Measurements from ENCODE around the gene CDIPT. TPM values are rescaled to one million over a fixed set of nuclear protein-coding genes. Genes with fewer than 3 reads are reported as not detected.

CDIPT gene
- total RNA-seq, 2 experiments from 2014 or later: 52.0 to 62.0 TPM

- peak; percentile 0 for ATAC-seq
- H3K4me1 Mint-ChIP-seq: peaks cover 19% of the 10 kb centered on the region
- H3K4me3 Mint-ChIP-seq: peak overlapping the region; percentile 99
- peaks cover 2% of the 10 kb centered on the region for H3K27me3 Mint-ChIP-seq
- H3K36me3 Mint-ChIP-seq: peaks cover 13% of the 10 kb centered on the region
- H3K9me3 Mint-ChIP-seq (ENCODE audit: low read depth): no peaks in the 10 kb centered on the region
- DNase-seq: no peak
- peak overlapping the region; percentile 98 for H3K27ac Mint-ChIP-seq
- CTCF ChIA-PET: interaction anchor here (1.0 to 3.2 kb wide), 3 partner anchors 14 to 46 kb away, joined by 3 to 14 read pairs (median 8); no protein-coding TSS in a partner anchor
Observed at GRCh38 chr16:29862383-29862883, 593 bp downstream of the CDIPT start.

- Mint-ChIP-seq H3K27me3 (no peaks in the 10 kb centered on the region), H3K4me1 (peaks cover 19% of the 10 kb centered on the region), H3K27ac (no peak overlapping the region), H3K36me3 (peaks cover 13% of the 10 kb centered on the region), H3K9me3 (ENCODE audit: low read depth) (no peaks in the 10 kb centered on the region), H3K4me3 (no peak overlapping the region)
- no peak for DNase-seq
- ATAC-seq: no peak
- CTCF ChIA-PET: interaction anchor here (1.0 to 3.2 kb wide), 3 partner anchors 9 to 169 kb away, joined by 3 to 14 read pairs (median 3); no protein-coding TSS in a partner anchor
Observed at GRCh38 chr16:29860218-29860617, 2.8 kb downstream of the CDIPT start.

- Mint-ChIP-seq H3K4me3 (no peak overlapping the region), H3K27ac (no peak overlapping the region), H3K27me3 (no peaks in the 10 kb centered on the region), H3K4me1 (peaks cover 19% of the 10 kb centered on the region), H3K9me3 (ENCODE audit: low read depth) (no peaks in the 10 kb centered on the region), H3K36me3 (peaks cover 13% of the 10 kb centered on the region)
- CTCF ChIA-PET: interaction anchor here (3.2 kb wide), 1 partner anchor 11 kb away, joined by 14 read pairs; no protein-coding TSS in a partner anchor
- ATAC-seq: no peak
- DNase-seq: no peak
Observed at GRCh38 chr16:29858974-29859373, 4.1 kb downstream of the CDIPT start.

GRCh38 chr16:29858149-29858849, 4.7 kb downstream of the CDIPT start:
- CTCF ChIA-PET: interaction anchor here (0.7 kb wide), 1 partner anchor 9 kb away, joined by 3 read pairs; no protein-coding TSS in a partner anchor
- Mint-ChIP-seq H3K9me3 (ENCODE audit: low read depth) (no peaks in the 10 kb centered on the region), H3K27me3 (no peaks in the 10 kb centered on the region), H3K4me1 (peaks cover 15% of the 10 kb centered on the region), H3K36me3 (peaks cover 13% of the 10 kb centered on the region), H3K4me3 (no peak overlapping the region), H3K27ac (no peak overlapping the region)
- no peak for ATAC-seq
- DNase-seq: no peak

GRCh38 chr16:29857133-29857760, 5.8 kb downstream of the CDIPT start:
- Mint-ChIP-seq H3K9me3 (ENCODE audit: low read depth) (no peaks in the 10 kb centered on the region), H3K4me3 (no peak overlapping the region), H3K36me3 (peaks cover 10% of the 10 kb centered on the region), H3K4me1 (peaks cover 12% of the 10 kb centered on the region), H3K27ac (no peak overlapping the region), H3K27me3 (no peaks in the 10 kb centered on the region)
- ATAC-seq: no peak
- no peak for DNase-seq
- CTCF ChIA-PET: interaction anchor here (0.8 kb wide), 1 partner anchor 9 kb away, joined by 3 read pairs; no protein-coding TSS in a partner anchor

- DNase-seq (no peak), ATAC-seq (no peak)
- no peaks in the 10 kb centered on the region for H3K27me3 Mint-ChIP-seq
- H3K4me3 Mint-ChIP-seq: no peak overlapping the region
- H3K4me1 Mint-ChIP-seq: no peaks in the 10 kb centered on the region
- H3K36me3 Mint-ChIP-seq: peaks cover 8% of the 10 kb centered on the region
- no peak overlapping the region for H3K27ac Mint-ChIP-seq
- CTCF ChIA-PET: interaction anchor here (0.8 to 2.0 kb wide), 5 partner anchors 9 to 177 kb away, joined by 3 to 5 read pairs (median 3); no protein-coding TSS in a partner anchor
- no peaks in the 10 kb centered on the region for H3K9me3 Mint-ChIP-seq (ENCODE audit: low read depth)
Observed at GRCh38 chr16:29854520-29855100, 8.4 kb downstream of the CDIPT start.

GRCh38 chr16:29852654-29853053, 10.4 kb downstream of the CDIPT start:
- CTCF ChIA-PET: interaction anchor here (8.1 kb wide), 1 partner anchor 31 kb away, joined by 192 read pairs; the partner anchor contains the start of genes MVP and PAGR1
- Mint-ChIP-seq H3K9me3 (ENCODE audit: low read depth) (no peaks in the 10 kb centered on the region), H3K36me3 (peaks cover 2% of the 10 kb centered on the region), H3K4me3 (no peak overlapping the region), H3K4me1 (no peaks in the 10 kb centered on the region), H3K27me3 (no peaks in the 10 kb centered on the region), H3K27ac (no peak overlapping the region)
- ATAC-seq (no peak), DNase-seq (no peak)

GRCh38 chr16:29850998-29851397, 12.0 kb downstream of the CDIPT start:
- H3K27me3 Mint-ChIP-seq: no peaks in the 10 kb centered on the region
- CTCF ChIA-PET: interaction anchor here (0.6 to 8.1 kb wide), 4 partner anchors 10 to 183 kb away, joined by 3 to 192 read pairs (median 56); partner anchors contain the start of genes MVP and PAGR1
- no peaks in the 10 kb centered on the region for H3K4me1 Mint-ChIP-seq
- no peak overlapping the region for H3K27ac Mint-ChIP-seq
- DNase-seq (no peak), ATAC-seq (no peak)
- H3K9me3 Mint-ChIP-seq (ENCODE audit: low read depth): no peaks in the 10 kb centered on the region
- H3K4me3 Mint-ChIP-seq: no peak overlapping the region
- peaks cover 6% of the 10 kb centered on the region for H3K36me3 Mint-ChIP-seq

GRCh38 chr16:29849505-29849904, 13.5 kb downstream of the CDIPT start:
- DNase-seq: no peak
- peaks cover 10% of the 10 kb centered on the region for H3K36me3 Mint-ChIP-seq
- H3K27me3 Mint-ChIP-seq: no peaks in the 10 kb centered on the region
- H3K4me3 Mint-ChIP-seq: no peak overlapping the region
- CTCF ChIA-PET: interaction anchor here (0.7 to 8.1 kb wide), 23 partner anchors 9 to 186 kb away, joined by 3 to 192 read pairs (median 6); partner anchors contain the start of genes ASPHD1, CDIPT, KCTD13 and MVP
- H3K9me3 Mint-ChIP-seq (ENCODE audit: low read depth): no peaks in the 10 kb centered on the region
- H3K27ac Mint-ChIP-seq: no peak overlapping the region
- no peak for ATAC-seq
- no peaks in the 10 kb centered on the region for H3K4me1 Mint-ChIP-seq

GRCh38 chr16:29848420-29849297, 14.4 kb downstream of the CDIPT start:
- Mint-ChIP-seq H3K27ac (no peak overlapping the region), H3K4me1 (no peaks in the 10 kb centered on the region), H3K36me3 (peaks cover 12% of the 10 kb centered on the region), H3K27me3 (no peaks in the 10 kb centered on the region), H3K4me3 (no peak overlapping the region), H3K9me3 (ENCODE audit: low read depth) (no peaks in the 10 kb centered on the region)
- peak; percentile 93 for ATAC-seq
- CTCF ChIA-PET: interaction anchor here (0.6 to 8.1 kb wide), 58 partner anchors 8 to 203 kb away, joined by 3 to 192 read pairs (median 4); partner anchors contain the start of genes ASPHD1, C16orf54, C16orf92 and CDIPT
- DNase-seq: peak; percentile 87

- peaks cover 19% of the 10 kb centered on the region for H3K36me3 Mint-ChIP-seq
- H3K27ac Mint-ChIP-seq: peak overlapping the region; percentile 22
Observed at GRCh38 chr16:29845656-29846055, 17.4 kb downstream of the CDIPT start.

More at GRCh38 chr16:29845656-29846055, 17.4 kb downstream of the CDIPT start:
- no peak for ATAC-seq
- DNase-seq: no peak
- H3K4me1 Mint-ChIP-seq: no peaks in the 10 kb centered on the region
- H3K9me3 Mint-ChIP-seq (ENCODE audit: low read depth): no peaks in the 10 kb centered on the region
- CTCF ChIA-PET: interaction anchor here (0.8 to 8.1 kb wide), 4 partner anchors 18 to 145 kb away, joined by 3 to 192 read pairs (median 56); partner anchors contain the start of genes CDIPT, MVP and PAGR1
- no peaks in the 10 kb centered on the region for H3K27me3 Mint-ChIP-seq
- H3K4me3 Mint-ChIP-seq: no peak overlapping the region

All from activated CD8-positive, alpha-beta memory T cell treated with anti-CD3 and anti-CD28 coated beads, Interleukin-2, amount 10 ng/mL, durations not matched to agents 7 days and 5 days (primary cell).